K562 (cell line): Measurements from ENCODE around the gene FEN1.

Source experiments
- EZH2 ChIP-seq: IDR thresholded peaks from 2 replicates; pipeline ENCODE4 v1.6.1; 2012; ENCODE audit warnings: low read depth, mild to moderate bottlenecking, inconsistent platforms, low read length, borderline replicate concordance
- HNRNPH1 ChIP-seq: fragments of 200-400 bp; formaldehyde crosslinking; optimal IDR thresholded peaks from 2 replicates; pipeline ENCODE3; 2017; ENCODE audit warnings: low read depth, mild to moderate bottlenecking, low read length, moderate library complexity
- JUND ChIP-seq, 2 experiments: IDR thresholded peaks; 2 replicates in 1 of 2; 3 replicates in 1 of 2; pipeline ENCODE4 v1.6.1; 2011; ENCODE audit warnings: borderline replicate concordance in 2 of 2, low read depth in 2 of 2, low read length in 2 of 2, improper control_type of control experiment in 1 of 2, missing biosample characterization in 1 of 2, missing genetic modification characterization in 1 of 2, missing genetic modification reagents in 1 of 2
- MCM7 ChIP-seq, 2 experiments: fragments of 450-650 bp; IDR thresholded peaks; 2 replicates each; pipeline ENCODE4 v1.6.1; 2016 to 2018
- MNT ChIP-seq, 2 experiments: fragments of 450-650 bp; conservative IDR thresholded peaks; 2 replicates each; pipeline ENCODE4 v1.6.1; 2017; ENCODE audit warnings: mild to moderate bottlenecking in 2 of 2, moderate library complexity in 2 of 2
- SRSF3 ChIP-seq: fragments of 200-400 bp; formaldehyde crosslinking; IDR thresholded peaks from 2 replicates; pipeline ENCODE4 v1.6.1; 2016; ENCODE audit warnings: mild to moderate bottlenecking, low read length, moderate library complexity; ENCODE audit not compliant: insufficient read depth
- TAF1 ChIP-seq: IDR thresholded peaks from 2 replicates; pipeline ENCODE4 v1.6.1; 2011; ENCODE audit warnings: mild to moderate bottlenecking, low read length, moderate library complexity; ENCODE audit not compliant: insufficient read depth, control insufficient read depth, severe bottlenecking; ENCODE audit errors: extremely low read depth

GRCh38 chr11:61839742-61840141 is 47.0 kb downstream of the FEN1 start:
- TF ChIP-seq SRSF3 (no peak), MCM7 (IDR thresholded peaks at IDR 0.05) (no peak), JUND (IDR thresholded peaks at IDR 0.05; ENCODE audit: borderline replicate concordance, low read depth, low read length) (no peak), JUND (tag; IDR thresholded peaks at IDR 0.05; ENCODE audit: borderline replicate concordance, low read depth, low read length) (no peak), EZH2 (no peak), MNT (conservative IDR thresholded peaks at IDR 0.05) (no peak), TAF1 (no peak), HNRNPH1 (no peak)
